SH-SY5Y (cell line): ENCODE measurements around the gene CLMN.

Experiments
- GATA2 ChIP-seq: IDR thresholded peaks from 2 replicates; pipeline ENCODE4 v1.6.1; 2011; ENCODE audit warnings: mild to moderate bottlenecking, low read depth, low read length
- GATA3 ChIP-seq: IDR thresholded peaks from 2 replicates; pipeline ENCODE4 v1.6.1; 2011; ENCODE audit warnings: low read depth, mild to moderate bottlenecking, low read length, moderate library complexity

DNA sequence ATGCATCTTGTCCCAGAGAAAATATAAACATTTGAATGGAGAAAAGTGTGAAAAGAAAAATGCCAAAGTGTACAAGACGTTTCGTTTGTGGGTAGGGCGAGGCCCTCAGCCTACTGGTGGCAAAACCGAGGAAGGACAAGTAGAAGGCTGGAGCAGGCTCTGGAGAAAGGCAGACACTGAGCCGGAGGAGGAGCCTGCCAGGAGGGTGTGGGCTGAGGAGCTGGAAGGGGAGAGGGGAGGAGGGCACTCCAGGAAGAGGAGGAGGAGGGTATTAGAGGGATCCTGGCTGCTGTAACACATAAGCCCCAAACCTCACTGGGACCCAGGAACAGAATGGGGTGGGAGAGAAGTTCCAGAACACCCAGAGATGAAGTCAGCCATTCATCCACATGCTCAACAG lies 47.7 kb downstream of the CLMN start:
- TF ChIP-seq GATA2, result no peak
- TF ChIP-seq GATA3, result no peak
